ENCODE data around the gene ARID1A. TPM values are rescaled to one million over a fixed set of nuclear protein-coding genes. Genes with fewer than 3 reads are reported as not detected.

ARID1A gene
- total RNA-seq, 2 experiments from 2014 or later = 55.2 to 123 TPM

DNA sequence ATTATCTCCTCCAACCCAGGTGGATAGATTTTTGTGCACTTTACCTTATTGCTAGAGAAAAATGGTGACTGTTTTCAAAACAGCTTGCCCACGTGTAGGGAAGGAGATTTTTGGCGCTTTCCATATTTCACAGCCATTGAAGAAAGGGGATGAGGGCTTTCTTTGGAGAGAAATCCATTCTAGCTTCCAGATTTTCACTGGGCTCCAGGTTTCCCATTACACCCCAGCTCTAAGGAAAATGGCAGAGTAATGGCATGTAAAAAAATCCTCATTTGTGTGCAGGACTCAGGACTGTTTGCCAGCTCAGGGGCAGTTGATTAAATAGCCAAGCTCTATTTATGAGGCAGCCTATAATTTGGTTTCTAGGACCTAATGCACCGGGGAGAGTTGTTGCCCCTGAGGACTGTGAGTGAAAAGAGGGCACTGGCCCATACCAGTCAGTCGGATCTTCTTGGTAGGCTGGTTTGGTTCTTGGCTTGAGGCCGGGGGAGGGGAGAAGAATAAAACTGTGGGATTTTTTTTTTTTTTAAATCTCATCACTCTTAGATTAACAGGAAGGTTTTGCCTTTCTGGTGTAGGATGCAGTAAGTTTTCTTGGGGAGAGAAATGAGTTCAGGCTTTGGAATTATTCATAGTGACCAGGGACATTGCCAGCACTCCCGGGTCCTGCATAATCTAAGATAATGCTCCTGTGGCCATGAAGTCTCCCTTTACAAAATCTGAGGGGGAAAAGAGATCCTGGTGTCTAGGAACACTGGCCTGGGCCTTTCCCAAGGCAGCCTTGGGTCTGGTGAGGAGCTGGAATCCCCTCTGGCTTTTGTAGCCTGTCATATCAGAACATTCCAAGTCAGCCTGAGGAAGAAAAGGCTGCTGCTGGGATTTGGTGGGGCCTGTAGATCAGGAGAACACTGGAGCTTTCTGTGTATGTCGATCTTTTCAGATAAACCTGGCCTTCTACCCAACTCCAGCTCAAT is 1.9 kb upstream of the ARID1A start:
- CTCF ChIA-PET (ENCODE audit: unreplicated experiment) = interaction anchor here (2.9 kb wide), 1 partner anchor 95 kb away, joined by 13 read pairs; no protein-coding TSS in a partner anchor
- Histone ChIP-seq H3K79me2 (ENCODE audit: insufficient read depth, low read depth, low read length) (peaks cover 36% of the 10 kb centered on the region), H3K4me1 (ENCODE audit: insufficient read depth, low read length, poor library complexity, severe bottlenecking) (peaks cover 39% of the 10 kb centered on the region), H4K20me1 (ENCODE audit: insufficient read depth, low read length) (peaks cover 8% of the 10 kb centered on the region), H3K9me2 (ENCODE audit: insufficient read depth, low read length) (no peaks in the 10 kb centered on the region), H3K9me3 (ENCODE audit: low read length) (no peaks in the 10 kb centered on the region), H3K27ac (ENCODE audit: low read depth, low read length, poor library complexity, severe bottlenecking) (peak overlapping the region; percentile 95), H3K4me3 (ENCODE audit: low read depth, low read length, poor library complexity, severe bottlenecking) (peak overlapping the region; percentile 87), H3K36me3 (ENCODE audit: insufficient read depth, low read length) (peaks cover 9% of the 10 kb centered on the region; the same call in 1 of the 2 replicates), H3K4me2 (ENCODE audit: low read length) (peak overlapping the region; percentile 94), H2AFZ (ENCODE audit: low read length) (peak overlapping the region; percentile 50; the same call in 1 of the 2 replicates)
- DNase-seq (ENCODE audit: low spot score) = peak; percentile 41
- BruUV-seq (replicated peaks) = no TSS peak
- no peak for TF ChIP-seq EZH2phosphoT487 (IDR thresholded peaks at IDR 0.05; ENCODE audit: borderline replicate concordance, low read depth, low read length)
- TF ChIP-seq, protein P1, sequence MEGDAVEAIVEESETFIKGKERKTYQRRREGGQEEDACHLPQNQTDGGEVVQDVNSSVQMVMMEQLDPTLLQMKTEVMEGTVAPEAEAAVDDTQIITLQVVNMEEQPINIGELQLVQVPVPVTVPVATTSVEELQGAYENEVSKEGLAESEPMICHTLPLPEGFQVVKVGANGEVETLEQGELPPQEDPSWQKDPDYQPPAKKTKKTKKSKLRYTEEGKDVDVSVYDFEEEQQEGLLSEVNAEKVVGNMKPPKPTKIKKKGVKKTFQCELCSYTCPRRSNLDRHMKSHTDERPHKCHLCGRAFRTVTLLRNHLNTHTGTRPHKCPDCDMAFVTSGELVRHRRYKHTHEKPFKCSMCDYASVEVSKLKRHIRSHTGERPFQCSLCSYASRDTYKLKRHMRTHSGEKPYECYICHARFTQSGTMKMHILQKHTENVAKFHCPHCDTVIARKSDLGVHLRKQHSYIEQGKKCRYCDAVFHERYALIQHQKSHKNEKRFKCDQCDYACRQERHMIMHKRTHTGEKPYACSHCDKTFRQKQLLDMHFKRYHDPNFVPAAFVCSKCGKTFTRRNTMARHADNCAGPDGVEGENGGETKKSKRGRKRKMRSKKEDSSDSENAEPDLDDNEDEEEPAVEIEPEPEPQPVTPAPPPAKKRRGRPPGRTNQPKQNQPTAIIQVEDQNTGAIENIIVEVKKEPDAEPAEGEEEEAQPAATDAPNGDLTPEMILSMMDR (conservative IDR thresholded peaks at IDR 0.05; ENCODE audit: low read length) = no peak; the same call in 1 of the 2 replicates
- intact Hi-C loops (cut with micrococcal nuclease; ENCODE audit: unreplicated experiment) = loop anchor here (2.0 kb wide), 3 partner anchors 51 to 171 kb away; no protein-coding TSS in a partner anchor
- POLR2A ChIA-PET = interaction anchor here (0.7 to 4.2 kb wide), 9 partner anchors 12 to 187 kb away, joined by 3 to 36 read pairs (median 3); partner anchors contain the start of gene PIGV

DNA sequence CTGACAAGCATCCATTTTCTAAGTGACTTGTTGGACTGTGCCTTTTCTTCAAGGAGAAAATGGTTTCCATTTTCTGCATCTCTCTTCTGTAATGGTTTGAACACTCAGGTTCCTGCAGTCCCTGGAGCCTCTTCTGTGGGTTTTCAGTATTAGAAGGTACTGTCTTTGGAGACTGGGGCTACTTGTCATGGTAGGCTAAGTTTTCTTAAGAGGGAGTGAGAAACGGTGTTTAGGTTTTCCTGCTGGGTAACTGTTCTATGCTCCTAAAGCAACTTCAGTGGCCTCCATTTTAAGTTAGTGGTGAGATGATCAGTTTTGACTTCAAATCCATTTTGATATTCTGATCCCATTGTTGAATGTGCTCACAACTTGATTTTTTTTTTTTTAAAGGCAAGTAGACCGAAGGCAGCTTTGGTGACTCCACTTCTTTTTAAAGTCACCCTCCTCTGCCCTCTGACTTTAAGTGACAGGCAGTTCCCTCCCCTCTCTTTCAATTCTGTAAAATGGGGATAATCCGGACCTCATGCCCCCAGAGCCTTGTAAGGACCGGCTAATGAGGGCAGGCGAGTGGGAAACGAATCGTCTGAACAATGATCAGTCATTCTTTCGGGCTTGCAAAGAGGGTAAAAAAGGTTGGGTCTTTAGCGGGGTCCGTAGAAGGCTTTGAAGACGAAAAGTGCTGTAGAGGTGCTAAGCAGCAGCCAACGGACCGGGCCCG is 1.0 kb upstream of the ARID1A start:
- peaks cover 45% of the 10 kb centered on the region for H3K79me2 ChIP-seq (ENCODE audit: insufficient read depth, low read depth, low read length)
- peak overlapping the region; percentile 94 for H3K4me2 ChIP-seq (ENCODE audit: low read length)
- H3K9me2 ChIP-seq (ENCODE audit: insufficient read depth, low read length) = no peaks in the 10 kb centered on the region
- peak; percentile 72 for DNase-seq (ENCODE audit: low spot score)
- H3K9me3 ChIP-seq (ENCODE audit: low read length) = no peaks in the 10 kb centered on the region
- CTCF ChIA-PET (ENCODE audit: unreplicated experiment) = no interaction called here
- peak overlapping the region; percentile 87 for H3K4me3 ChIP-seq (ENCODE audit: low read depth, low read length, poor library complexity, severe bottlenecking)
- peaks cover 17% of the 10 kb centered on the region for H4K20me1 ChIP-seq (ENCODE audit: insufficient read depth, low read length)
- TSS peak; percentile 80 for BruUV-seq (replicated peaks)
- POLR2A ChIA-PET = interaction anchor here (0.9 to 4.2 kb wide), 2 partner anchors 13 to 95 kb away, joined by 3 to 36 read pairs; partner anchors contain the start of gene PIGV
- peaks cover 48% of the 10 kb centered on the region for H3K4me1 ChIP-seq (ENCODE audit: insufficient read depth, low read length, poor library complexity, severe bottlenecking)
- intact Hi-C loops (cut with micrococcal nuclease; ENCODE audit: unreplicated experiment) = loop anchor here (2.0 kb wide), 1 partner anchor 152 kb away; no protein-coding TSS in a partner anchor
- TF ChIP-seq, protein P1 (conservative IDR thresholded peaks at IDR 0.05; ENCODE audit: low read length) = no peak
- no peak for TF ChIP-seq EZH2phosphoT487 (IDR thresholded peaks at IDR 0.05; ENCODE audit: borderline replicate concordance, low read depth, low read length)
- peak overlapping the region; percentile 50; the same call in 1 of the 2 replicates for H2AFZ ChIP-seq (ENCODE audit: low read length)
- peaks cover 18% of the 10 kb centered on the region; the same call in 1 of the 2 replicates for H3K36me3 ChIP-seq (ENCODE audit: insufficient read depth, low read length)
- H3K27ac ChIP-seq (ENCODE audit: low read depth, low read length, poor library complexity, severe bottlenecking) = peak overlapping the region; percentile 95

Measured in OCI-LY7 (cell line).